ENCODE results near the gene KIAA0513. TPM values are rescaled to one million over a fixed set of nuclear protein-coding genes. Genes with fewer than 3 reads are reported as not detected.
"Not testable (repeated sequence)": the region's sequence is repeated elsewhere in the genome, so short reads cannot be mapped to it uniquely, and the experiment has no call there.

KIAA0513 gene
- total RNA-seq, 1 donor from 2014 or later: 12.5 TPM

DNA sequence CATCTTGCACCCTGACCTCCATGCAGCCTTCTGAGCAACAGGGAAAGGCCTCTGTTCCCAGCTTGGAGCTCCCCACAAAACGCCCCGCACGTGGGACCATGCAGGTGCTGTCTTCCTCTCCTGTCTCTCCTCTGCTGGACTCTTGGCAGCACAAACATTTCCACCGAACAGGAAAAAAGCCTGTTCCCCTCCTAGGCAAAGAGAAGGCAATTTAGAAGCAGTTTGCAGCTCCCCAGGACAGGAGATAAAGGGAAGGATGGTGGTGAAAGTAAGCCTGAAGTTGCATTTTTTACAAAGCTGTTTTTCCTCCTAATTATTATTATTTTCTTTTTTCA is 92.4 kb downstream of the KIAA0513 start:
- TF ChIP-seq, protein P1, sequence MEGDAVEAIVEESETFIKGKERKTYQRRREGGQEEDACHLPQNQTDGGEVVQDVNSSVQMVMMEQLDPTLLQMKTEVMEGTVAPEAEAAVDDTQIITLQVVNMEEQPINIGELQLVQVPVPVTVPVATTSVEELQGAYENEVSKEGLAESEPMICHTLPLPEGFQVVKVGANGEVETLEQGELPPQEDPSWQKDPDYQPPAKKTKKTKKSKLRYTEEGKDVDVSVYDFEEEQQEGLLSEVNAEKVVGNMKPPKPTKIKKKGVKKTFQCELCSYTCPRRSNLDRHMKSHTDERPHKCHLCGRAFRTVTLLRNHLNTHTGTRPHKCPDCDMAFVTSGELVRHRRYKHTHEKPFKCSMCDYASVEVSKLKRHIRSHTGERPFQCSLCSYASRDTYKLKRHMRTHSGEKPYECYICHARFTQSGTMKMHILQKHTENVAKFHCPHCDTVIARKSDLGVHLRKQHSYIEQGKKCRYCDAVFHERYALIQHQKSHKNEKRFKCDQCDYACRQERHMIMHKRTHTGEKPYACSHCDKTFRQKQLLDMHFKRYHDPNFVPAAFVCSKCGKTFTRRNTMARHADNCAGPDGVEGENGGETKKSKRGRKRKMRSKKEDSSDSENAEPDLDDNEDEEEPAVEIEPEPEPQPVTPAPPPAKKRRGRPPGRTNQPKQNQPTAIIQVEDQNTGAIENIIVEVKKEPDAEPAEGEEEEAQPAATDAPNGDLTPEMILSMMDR (conservative IDR thresholded peaks at IDR 0.05; ENCODE audit: low read depth, low read length): no peak
- DNase-seq (ENCODE audit: low read depth): no peak
- H3K4me3 ChIP-seq (ENCODE audit: low read depth, low read length): no peak overlapping the region

DNA sequence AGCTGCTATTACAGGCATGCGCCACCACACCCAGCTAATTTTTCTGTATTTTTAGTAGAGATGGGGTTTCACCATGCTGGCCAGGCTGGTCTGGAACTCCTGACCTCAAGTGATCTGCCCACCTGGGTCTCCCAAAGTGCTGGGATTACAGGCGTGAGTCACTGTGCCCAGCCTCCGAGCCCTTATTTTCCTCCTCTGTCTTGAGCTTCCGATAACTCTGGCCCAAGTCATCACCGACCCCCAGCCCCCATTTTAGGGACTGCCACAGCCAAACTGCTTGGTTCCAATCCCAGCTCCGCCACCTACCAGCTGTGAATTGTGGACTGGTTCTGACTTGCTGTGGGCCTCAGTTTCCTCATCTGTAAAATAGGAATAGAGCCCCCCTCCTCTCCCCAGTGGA is 95.8 kb downstream of the KIAA0513 start:
- not testable (repeated sequence) for DNase-seq (ENCODE audit: low read depth); H3K4me3 ChIP-seq (ENCODE audit: low read depth, low read length)

DNA sequence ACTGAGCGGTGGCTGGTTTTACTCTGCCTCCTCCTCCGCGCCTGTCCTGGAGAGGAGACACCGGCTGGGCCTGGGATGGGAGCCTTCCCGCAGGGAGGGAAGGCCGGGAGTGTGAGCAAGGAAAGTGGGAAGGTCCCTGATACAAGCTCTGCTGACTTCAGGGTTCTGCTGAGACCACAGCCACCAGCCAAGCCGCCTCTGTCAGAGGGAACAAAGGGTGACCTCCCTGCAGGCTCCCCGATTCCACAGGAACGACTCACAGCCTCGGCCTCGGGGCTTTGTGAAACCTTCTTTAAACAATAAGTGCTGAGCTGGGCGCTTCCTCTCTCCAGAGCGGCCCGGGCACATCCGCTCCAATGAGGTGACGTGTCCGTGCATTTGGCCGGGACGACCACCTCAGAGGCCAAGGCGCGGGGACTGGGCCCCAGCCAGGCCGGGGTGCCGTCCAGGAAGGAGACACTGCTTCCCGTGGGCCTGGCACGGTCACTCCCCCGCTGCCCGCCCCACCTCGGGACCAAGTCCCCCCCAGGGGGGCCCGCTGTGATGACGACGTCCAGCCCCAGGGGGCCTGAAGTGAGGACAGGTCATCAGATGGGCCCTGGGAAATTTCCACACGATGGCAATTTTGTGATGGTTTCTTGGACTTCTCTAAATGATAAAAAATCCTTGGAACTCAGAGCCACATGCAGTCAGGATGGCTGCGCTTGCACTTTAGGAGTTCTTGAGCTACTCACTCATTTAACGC is 96.5 kb downstream of the KIAA0513 start:
- no peak overlapping the region for H3K4me3 ChIP-seq (ENCODE audit: low read depth, low read length)
- no peak for DNase-seq (ENCODE audit: low read depth)
- TF ChIP-seq, protein P1 (conservative IDR thresholded peaks at IDR 0.05; ENCODE audit: low read depth, low read length): no peak

DNA sequence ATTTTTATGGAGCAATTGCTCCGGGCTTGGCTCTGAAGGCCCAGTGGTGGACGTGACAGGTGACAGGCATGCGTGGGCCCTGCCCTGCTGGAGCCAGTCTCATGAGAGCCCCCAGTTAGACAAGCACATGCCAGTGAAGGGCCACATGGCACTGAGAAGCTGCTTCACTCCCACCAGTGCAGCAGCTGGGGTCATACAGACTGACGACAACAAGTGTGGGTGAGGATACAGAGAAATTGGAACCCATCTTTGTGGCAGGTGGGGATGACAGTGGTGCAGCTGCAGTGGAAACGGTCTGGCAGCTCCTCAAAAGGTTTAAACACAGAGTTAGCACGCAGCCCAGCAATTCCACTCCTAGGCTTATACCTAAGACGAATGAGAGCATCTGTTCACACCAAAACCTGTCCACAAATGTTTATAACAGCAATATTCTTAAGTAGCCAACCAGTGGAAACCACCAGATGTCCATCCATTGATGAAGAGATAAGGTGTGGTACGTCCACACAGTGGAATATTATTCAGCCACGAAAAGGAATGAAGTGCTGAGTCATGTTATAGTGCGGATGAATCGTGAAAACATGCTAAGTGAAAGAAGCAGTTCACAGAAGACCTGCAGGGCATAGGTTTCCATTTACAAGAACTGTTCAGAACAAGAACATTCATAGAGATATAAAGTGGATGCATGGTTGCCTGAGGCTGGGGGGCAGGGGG is 97.2 kb downstream of the KIAA0513 start:
- no peak for DNase-seq (ENCODE audit: low read depth)
- TF ChIP-seq, protein P1 (conservative IDR thresholded peaks at IDR 0.05; ENCODE audit: low read depth, low read length): no peak
- no peak overlapping the region for H3K4me3 ChIP-seq (ENCODE audit: low read depth, low read length)

DNA sequence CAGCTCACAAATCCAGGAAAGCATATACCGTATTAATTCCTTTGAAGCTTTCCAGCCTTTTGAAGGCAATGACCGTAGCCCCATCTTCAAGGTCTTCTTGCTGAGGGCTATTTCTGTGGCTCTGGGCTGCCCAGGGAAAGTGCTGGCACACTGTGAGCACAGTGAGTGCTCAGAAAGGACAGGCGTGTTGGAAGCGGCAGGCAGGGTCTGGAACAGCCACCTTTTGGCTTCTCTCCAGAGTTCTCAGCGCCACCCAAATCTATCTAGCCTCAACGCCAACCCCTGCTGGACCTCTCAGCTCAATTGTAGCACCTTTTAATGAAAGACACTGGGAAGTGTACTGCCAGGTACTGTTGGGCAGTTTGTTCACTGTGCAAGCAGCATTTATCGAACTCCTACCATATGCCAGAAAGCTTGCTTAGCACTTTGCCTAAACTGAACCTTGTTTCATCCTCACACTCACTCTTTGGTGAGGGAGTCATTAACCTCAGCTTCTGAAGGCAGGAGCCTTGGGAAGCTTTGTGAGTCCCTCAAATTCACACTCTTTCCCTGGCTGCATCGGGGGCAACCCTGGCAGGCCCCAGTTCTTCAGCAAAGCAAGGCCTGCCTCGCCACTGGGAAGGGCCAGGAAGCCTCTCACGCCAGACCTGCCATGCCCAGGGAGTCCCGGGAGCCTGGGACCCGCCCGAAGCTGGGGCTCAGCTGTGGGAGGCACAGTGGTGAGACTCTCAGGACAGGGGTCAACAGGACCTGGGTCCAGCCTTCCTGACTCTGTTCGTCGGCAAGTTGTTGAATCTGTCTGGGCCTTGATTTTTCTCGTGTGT is 98.2 kb downstream of the KIAA0513 start:
- TF ChIP-seq, protein P1 (conservative IDR thresholded peaks at IDR 0.05; ENCODE audit: low read depth, low read length): no peak
- DNase-seq (ENCODE audit: low read depth): no peak

DNA sequence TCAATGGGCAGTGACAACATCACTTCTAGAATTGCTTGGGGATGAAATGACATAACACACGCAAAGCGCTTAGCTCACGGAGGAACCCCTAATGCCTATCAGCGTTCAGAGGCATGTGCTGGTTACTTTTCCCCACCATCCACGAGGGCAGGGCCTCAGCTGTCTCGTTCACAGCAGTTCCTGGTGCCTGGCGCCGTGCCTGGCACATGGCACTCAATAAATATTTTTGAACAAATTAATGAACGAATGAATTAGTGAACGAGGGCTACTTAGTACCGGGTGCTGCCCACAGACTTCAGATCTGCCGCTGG is 98.8 kb downstream of the KIAA0513 start:
- no peak for DNase-seq (ENCODE audit: low read depth)
- H3K4me3 ChIP-seq (ENCODE audit: low read depth, low read length): no peak overlapping the region
- TF ChIP-seq, protein P1 (conservative IDR thresholded peaks at IDR 0.05; ENCODE audit: low read depth, low read length): no peak

More for the DNA sequence above, 98.2 kb downstream of the KIAA0513 start:
- H3K4me3 ChIP-seq (ENCODE audit: low read depth, low read length): no peak overlapping the region

DNA sequence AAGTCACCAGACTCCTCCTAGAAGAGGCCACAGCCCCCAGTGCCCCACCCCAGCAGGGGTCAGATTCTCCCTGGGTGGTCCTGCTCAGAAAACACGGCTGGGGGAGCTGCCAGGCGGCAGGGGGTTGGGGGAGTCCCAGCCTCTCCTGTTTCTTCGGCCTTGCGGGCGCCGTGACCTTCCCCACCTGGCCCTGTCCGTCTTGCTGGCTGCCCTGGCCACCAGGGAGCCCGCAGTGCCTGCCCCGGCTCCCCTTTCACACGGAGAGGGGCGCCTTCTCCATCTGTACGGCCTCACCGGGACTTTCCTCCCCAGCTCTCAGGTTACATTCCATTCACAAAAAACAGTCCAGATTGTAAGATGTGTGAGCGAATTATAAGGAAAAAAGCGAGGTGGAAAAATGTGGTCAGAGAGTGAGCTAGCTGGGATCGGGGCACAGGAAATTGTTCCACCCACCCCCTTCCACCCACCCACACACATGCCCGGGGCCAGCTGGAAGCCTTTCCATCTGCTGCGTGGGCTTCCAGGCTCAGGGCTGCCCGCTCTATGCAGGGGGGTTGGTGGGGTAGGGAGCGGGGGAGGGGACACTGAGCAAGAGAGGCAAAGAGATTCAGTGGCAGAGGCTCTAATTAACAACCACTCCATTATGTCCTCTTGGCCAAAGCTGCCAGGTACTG is 99.2 kb downstream of the KIAA0513 start:
- TF ChIP-seq, protein P1 (conservative IDR thresholded peaks at IDR 0.05; ENCODE audit: low read depth, low read length): no peak
- peak; percentile 23 for DNase-seq (ENCODE audit: low read depth)
- H3K4me3 ChIP-seq (ENCODE audit: low read depth, low read length): peak overlapping the region; percentile 14
